Stimulated activated CD8-positive, alpha-beta memory T cell treated with anti-CD3 and anti-CD28 coated beads, Interleukin-2, amount 100 ng/mL, for 1 hour (primary cell): ENCODE data around the gene CBX6.

Experiments used
- DNase-seq, 2 donors: peaks; one replicate each; pipeline ENCODE4 v3.0.0-alpha.2; 2020; ENCODE audit warnings: low read depth in 2 of 2

Gene CBX6

GRCh38 chr22:38819387-38819940, 52.6 kb downstream of the CBX6 start:
- no peak for DNase-seq

DNA sequence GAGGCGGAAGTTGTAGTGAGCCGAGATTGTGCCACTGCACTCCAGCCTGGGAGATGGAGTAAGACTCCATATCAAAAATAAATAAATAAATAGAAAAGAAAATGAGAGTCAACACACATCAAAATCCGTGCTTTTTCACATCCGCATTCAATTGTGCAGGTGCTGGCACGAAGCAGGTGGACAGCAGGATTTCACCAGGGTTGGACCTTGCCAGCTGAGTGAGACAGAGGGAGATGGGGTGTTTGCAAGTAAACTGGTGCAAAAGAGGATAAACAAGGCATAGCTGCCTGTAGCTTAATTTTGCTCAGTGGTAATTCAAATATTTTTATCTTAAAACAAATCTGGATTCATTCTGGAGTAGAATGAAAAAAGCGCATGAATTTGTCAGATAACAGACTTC, 54.8 kb downstream of the CBX6 start:
- DNase-seq, result no peak

- no peak for DNase-seq
Observed at GRCh38 chr22:38815842-38816241, 56.2 kb downstream of the CBX6 start.
